H9 (cell line): ENCODE data around the gene PRR16. TPM values are rescaled to one million over a fixed set of nuclear protein-coding genes. Genes with fewer than 3 reads are reported as not detected.

Experiments
- DNase-seq: peaks from one replicate; pipeline ENCODE4 v3.0.0-alpha.2; 2017
- H2AFZ ChIP-seq: one replicate; pipeline ENCODE4 v1.6.1; 2013; ENCODE audit warnings: mild to moderate bottlenecking, low read length, control low read depth, moderate library complexity
- H2AK5ac ChIP-seq: 2 replicates; pipeline ENCODE4 v1.6.1; 2013; ENCODE audit warnings: low read length, control low read depth, mixed read lengths; ENCODE audit not compliant: insufficient read length
- H2BK120ac ChIP-seq: one replicate; pipeline ENCODE4 v1.6.1; 2013; ENCODE audit warnings: low read depth, mild to moderate bottlenecking, low read length, control low read depth, inconsistent platforms; ENCODE audit not compliant: poor library complexity, severe bottlenecking
- H2BK12ac ChIP-seq: 2 replicates; pipeline ENCODE4 v1.6.1; 2013; ENCODE audit warnings: low read length, control low read depth, mixed read lengths, low read depth; ENCODE audit not compliant: insufficient read length
- H2BK15ac ChIP-seq: 2 replicates; pipeline ENCODE4 v1.6.1; 2013; ENCODE audit warnings: low read depth, low read length, control low read depth
- H2BK20ac ChIP-seq: one replicate; pipeline ENCODE4 v1.6.1; 2013; ENCODE audit warnings: low read depth, mild to moderate bottlenecking, low read length, control low read depth, inconsistent platforms; ENCODE audit not compliant: poor library complexity, severe bottlenecking
- H2BK5ac ChIP-seq: 2 replicates; pipeline ENCODE4 v1.6.1; 2013; ENCODE audit warnings: low read length, control low read depth, mixed read lengths; ENCODE audit not compliant: insufficient read length
- H3K14ac ChIP-seq: 2 replicates; pipeline ENCODE4 v1.6.1; 2013; ENCODE audit warnings: low read length, control low read depth; ENCODE audit not compliant: insufficient read depth
- H3K18ac ChIP-seq: 2 replicates; pipeline ENCODE4 v1.6.1; 2013; ENCODE audit warnings: low read depth, mild to moderate bottlenecking, mixed read lengths, low read length, control low read depth; ENCODE audit not compliant: insufficient read length
- H3K23ac ChIP-seq: 2 replicates; pipeline ENCODE4 v1.6.1; 2013; ENCODE audit warnings: low read length, control low read depth, mixed read lengths, low read depth; ENCODE audit not compliant: insufficient read length
- H3K23me2 ChIP-seq: 2 replicates; pipeline ENCODE4 v1.6.1; 2013; ENCODE audit warnings: low read depth, mild to moderate bottlenecking, mixed read lengths, low read length, control low read depth; ENCODE audit not compliant: insufficient read length, poor library complexity, severe bottlenecking
- H3K27ac ChIP-seq: 2 replicates; pipeline ENCODE4 v1.5.1; 2013; ENCODE audit warnings: low read length, control low read depth, mixed read lengths, low read depth; ENCODE audit not compliant: insufficient read length
- H3K27me3 ChIP-seq: 2 replicates; pipeline ENCODE4 v1.6.1; 2013; ENCODE audit warnings: low read length, control low read depth, inconsistent platforms; ENCODE audit not compliant: insufficient read depth
- H3K4ac ChIP-seq: 2 replicates; pipeline ENCODE4 v1.6.1; 2013; ENCODE audit warnings: low read depth, mild to moderate bottlenecking, control low read depth, inconsistent platforms, low read length, moderate library complexity
- H3K4me1 ChIP-seq: 2 replicates; pipeline ENCODE4 v1.6.1; 2013; ENCODE audit warnings: low read length, control low read depth, inconsistent platforms; ENCODE audit not compliant: insufficient read depth
- H3K4me2 ChIP-seq: 2 replicates; pipeline ENCODE4 v1.6.1; 2013; ENCODE audit warnings: low read length, control low read depth, mixed read lengths; ENCODE audit not compliant: insufficient read length, insufficient read depth
- H3K56ac ChIP-seq: 2 replicates; pipeline ENCODE4 v1.6.1; 2013; ENCODE audit warnings: low read depth, mild to moderate bottlenecking, mixed read lengths, low read length, control low read depth; ENCODE audit not compliant: insufficient read length
- H3K79me1 ChIP-seq: 2 replicates; pipeline ENCODE4 v1.6.1; 2013; ENCODE audit warnings: low read depth, mild to moderate bottlenecking, moderate library complexity, low read length, control low read depth, inconsistent platforms; ENCODE audit not compliant: insufficient read depth, poor library complexity, severe bottlenecking
- H3K79me2 ChIP-seq: 2 replicates; pipeline ENCODE4 v1.6.1; 2013; ENCODE audit warnings: low read length, control low read depth, inconsistent platforms; ENCODE audit not compliant: insufficient read depth
- H3K9ac ChIP-seq: 2 replicates; pipeline ENCODE4 v1.6.1; 2013; ENCODE audit warnings: low read length, control low read depth, mixed read lengths; ENCODE audit not compliant: insufficient read length; ENCODE audit errors: extremely low read depth
- H3K9me3 ChIP-seq: one replicate; pipeline ENCODE4 v1.6.1; 2013; ENCODE audit warnings: low read depth, low read length, inconsistent platforms; ENCODE audit not compliant: control insufficient read depth
- H3T11ph ChIP-seq: one replicate; pipeline ENCODE4 v1.6.1; 2013; ENCODE audit warnings: mild to moderate bottlenecking, low read length, control low read depth, inconsistent platforms
- H4K20me1 ChIP-seq: one replicate; pipeline ENCODE4 v1.6.1; 2013; ENCODE audit not compliant: control insufficient read depth, insufficient read length, insufficient read depth
- H4K5ac ChIP-seq: 2 replicates; pipeline ENCODE4 v1.6.1; 2013; ENCODE audit warnings: low read depth, mild to moderate bottlenecking, mixed read lengths, low read length, control low read depth; ENCODE audit not compliant: insufficient read length
- H4K8ac ChIP-seq: replicated peaks from 2 replicates; pipeline ENCODE4 v1.6.1; 2013; ENCODE audit warnings: low read length, control low read depth, mixed read lengths, low read depth; ENCODE audit not compliant: insufficient read length
- H4K91ac ChIP-seq: 2 replicates; pipeline ENCODE4 v1.6.1; 2013; ENCODE audit warnings: low read depth, mild to moderate bottlenecking, moderate library complexity, mixed read lengths, low read length, control low read depth; ENCODE audit not compliant: insufficient read length
- H3K27ac Mint-ChIP-seq, 3 experiments: 2 replicates in 2 of 3; 3 replicates in 1 of 3; pipeline ENCODE4 v1.8.0; 2020 to 2021; ENCODE audit warnings: mixed read lengths in 3 of 3, mild to moderate bottlenecking in 1 of 3, moderate library complexity in 1 of 3
- H3K27me3 Mint-ChIP-seq: 2 replicates; pipeline ENCODE4 v1.8.0; 2021; ENCODE audit warnings: low read depth, mild to moderate bottlenecking, moderate library complexity, mixed read lengths
- H3K36me3 Mint-ChIP-seq, 3 experiments: 2 replicates in 2 of 3; 3 replicates in 1 of 3; pipeline ENCODE4 v1.8.0; 2020 to 2021; ENCODE audit warnings: low read depth in 3 of 3, mixed read lengths in 3 of 3; ENCODE audit not compliant: insufficient read depth in 1 of 3
- H3K4me1 Mint-ChIP-seq, 2 experiments: 2 replicates each; pipeline ENCODE4 v1.8.0; 2020; ENCODE audit warnings: mixed read lengths in 2 of 2
- H3K4me3 Mint-ChIP-seq, 2 experiments: 2 replicates in 1 of 2; 3 replicates in 1 of 2; pipeline ENCODE4 v1.8.0; 2020 to 2021; ENCODE audit warnings: mild to moderate bottlenecking in 2 of 2, mixed read lengths in 2 of 2, moderate library complexity in 1 of 2
- H3K9me3 Mint-ChIP-seq, 2 experiments: 2 replicates in 1 of 2; 3 replicates in 1 of 2; pipeline ENCODE4 v1.8.0; 2020; ENCODE audit warnings: mild to moderate bottlenecking in 2 of 2, mixed read lengths in 2 of 2, moderate library complexity in 1 of 2
- WGBS: extraction: QIAGEN DNeasy Blood & Tissue Kit; methylation state at CpG from one replicate; pipeline ENCODE4 v1.1.7; 2013; ENCODE audit warnings: missing lambda C conversion rate, low lambda C conversion rate, mixed read lengths; ENCODE audit not compliant: insufficient read length; ENCODE audit errors: extremely low coverage; 5-methylcytosine and 5-hydroxymethylcytosine counted together
- total RNA-seq: library from RNA; stranded (reverse); gene quantifications from 2 replicates; pipeline ENCODE4 v1.2.1, GENCODE V29; 2021
- TF ChIP-seq, protein P1 (sequence below): fragments of 200-600 bp; sonication (generic); conservative IDR thresholded peaks from 3 replicates; pipeline ENCODE4 v1.8.0; 2021; ENCODE audit warnings: antibody characterized with exemption, mild to moderate bottlenecking

PRR16 gene
- total RNA-seq, 1 experiment from 2014 or later, result 0.13 TPM

DNA sequence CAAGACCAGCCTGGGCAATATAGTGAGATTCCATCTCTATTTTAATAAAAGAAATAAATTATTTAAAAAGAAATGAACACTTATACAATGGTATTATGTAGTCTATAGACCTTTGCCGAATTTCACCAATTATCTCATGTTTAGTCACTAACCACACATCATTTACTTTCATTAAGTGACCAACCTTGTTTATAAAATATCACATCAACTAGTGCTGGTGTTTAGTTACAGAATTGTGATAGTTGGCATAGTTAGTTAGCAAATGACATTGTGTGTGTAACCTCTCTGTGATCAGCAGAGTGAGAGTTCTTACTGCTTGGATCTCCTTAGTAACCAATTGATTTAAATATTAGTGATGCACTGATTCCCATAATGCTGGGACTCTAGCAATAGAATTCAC is 71.8 kb downstream of the PRR16 start:
- DNase-seq, result no peak
- no peak overlapping the region for H3K27ac Mint-ChIP-seq
- H3T11ph ChIP-seq, result no peak overlapping the region

More for the DNA sequence above, 71.8 kb downstream of the PRR16 start:
- Histone ChIP-seq H4K8ac (no peak overlapping the region), H3K79me2 (no peaks in the 10 kb centered on the region), H3K56ac (no peak overlapping the region), H3K27ac (no peak overlapping the region), H2BK20ac (no peak overlapping the region), H3K23ac (no peak overlapping the region), H3K23me2 (no peaks in the 10 kb centered on the region), H3K4ac (no peak overlapping the region), H3K4me1 (no peaks in the 10 kb centered on the region), H3K9me3 (no peaks in the 10 kb centered on the region), H4K5ac (no peak overlapping the region), H2BK15ac (no peak overlapping the region), H2AK5ac (no peak overlapping the region), H3K79me1 (no peaks in the 10 kb centered on the region), H2BK5ac (no peak overlapping the region), H4K91ac (no peak overlapping the region), H3K18ac (no peak overlapping the region), H2BK12ac (no peak overlapping the region), H3K4me2 (no peak overlapping the region), H3K27me3 (no peaks in the 10 kb centered on the region), H4K20me1 (no peaks in the 10 kb centered on the region), H2AFZ (no peak overlapping the region), H2BK120ac (no peak overlapping the region), H3K14ac (no peak overlapping the region), H3K9ac (no peak overlapping the region)
- Mint-ChIP-seq H3K27me3 (no peaks in the 10 kb centered on the region), H3K4me3 (no peak overlapping the region), H3K4me1 (peaks cover 14 to 28% of the 10 kb centered on the region in 2 experiments), H3K36me3 (no peaks in the 10 kb centered on the region), H3K9me3 (no peaks in the 10 kb centered on the region)
- WGBS, result no CpG with 5 or more reads among the region's 1 CpG
- TF ChIP-seq, protein P1, sequence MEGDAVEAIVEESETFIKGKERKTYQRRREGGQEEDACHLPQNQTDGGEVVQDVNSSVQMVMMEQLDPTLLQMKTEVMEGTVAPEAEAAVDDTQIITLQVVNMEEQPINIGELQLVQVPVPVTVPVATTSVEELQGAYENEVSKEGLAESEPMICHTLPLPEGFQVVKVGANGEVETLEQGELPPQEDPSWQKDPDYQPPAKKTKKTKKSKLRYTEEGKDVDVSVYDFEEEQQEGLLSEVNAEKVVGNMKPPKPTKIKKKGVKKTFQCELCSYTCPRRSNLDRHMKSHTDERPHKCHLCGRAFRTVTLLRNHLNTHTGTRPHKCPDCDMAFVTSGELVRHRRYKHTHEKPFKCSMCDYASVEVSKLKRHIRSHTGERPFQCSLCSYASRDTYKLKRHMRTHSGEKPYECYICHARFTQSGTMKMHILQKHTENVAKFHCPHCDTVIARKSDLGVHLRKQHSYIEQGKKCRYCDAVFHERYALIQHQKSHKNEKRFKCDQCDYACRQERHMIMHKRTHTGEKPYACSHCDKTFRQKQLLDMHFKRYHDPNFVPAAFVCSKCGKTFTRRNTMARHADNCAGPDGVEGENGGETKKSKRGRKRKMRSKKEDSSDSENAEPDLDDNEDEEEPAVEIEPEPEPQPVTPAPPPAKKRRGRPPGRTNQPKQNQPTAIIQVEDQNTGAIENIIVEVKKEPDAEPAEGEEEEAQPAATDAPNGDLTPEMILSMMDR, result no peak
